Hematopoietic multipotent progenitor cell treated with erythropoietin and hydrocortisone succinate and interleukin-3 and kit ligand, for 8 days (in vitro differentiated cells): ENCODE data around the gene SLC30A2.
A peak's percentile ranks its signal among the peaks of the same experiment; 100 is the strongest.

ENCODE experiments used
- DNase-seq: peaks from one replicate; pipeline ENCODE4 v3.0.0-alpha.2; 2015

Gene SLC30A2

GRCh38 chr1:26020941-26021646 is 24.8 kb downstream of the SLC30A2 start:
- no peak for DNase-seq

GRCh38 chr1:26020330-26020768 is 25.6 kb downstream of the SLC30A2 start:
- DNase-seq, result no peak

GRCh38 chr1:26019641-26020315 is 26.1 kb downstream of the SLC30A2 start:
- no peak for DNase-seq

GRCh38 chr1:26017606-26018005 is 28.3 kb downstream of the SLC30A2 start:
- no peak for DNase-seq

GRCh38 chr1:26016953-26017545 is 28.9 kb downstream of the SLC30A2 start:
- DNase-seq, result no peak

- DNase-seq, result no peak
Measured at GRCh38 chr1:26016258-26016952, 29.5 kb downstream of the SLC30A2 start.

GRCh38 chr1:26015358-26015757 is 30.6 kb downstream of the SLC30A2 start:
- DNase-seq, result no peak

- no peak for DNase-seq
Measured at GRCh38 chr1:26014179-26014578, 31.7 kb downstream of the SLC30A2 start.

GRCh38 chr1:26012864-26013263 is 33.1 kb downstream of the SLC30A2 start:
- DNase-seq, result no peak

- no peak for DNase-seq
Measured at GRCh38 chr1:26010825-26011224, 35.1 kb downstream of the SLC30A2 start.

GRCh38 chr1:26009796-26010447 is 36.0 kb downstream of the SLC30A2 start:
- DNase-seq, result peak; percentile 41

- no peak for DNase-seq
Measured at GRCh38 chr1:26006710-26007109, 39.2 kb downstream of the SLC30A2 start.

- DNase-seq, result no peak
Measured at GRCh38 chr1:26005434-26006105, 40.3 kb downstream of the SLC30A2 start.

GRCh38 chr1:26003756-26004155 is 42.2 kb downstream of the SLC30A2 start:
- no peak for DNase-seq

GRCh38 chr1:26003262-26003661 is 42.7 kb downstream of the SLC30A2 start:
- DNase-seq, result no peak

- DNase-seq, result no peak
Measured at GRCh38 chr1:25999041-25999800, 46.7 kb downstream of the SLC30A2 start.

- peak; percentile 99 for DNase-seq
Measured at GRCh38 chr1:25997828-25998761, 47.8 kb downstream of the SLC30A2 start, which contains the start of gene PAFAH2. PAFAH2 (minus strand) TSS chr1:25998063; CDS start chr1:25990816, 7,247 bp downstream.

GRCh38 chr1:25996966-25997827 is 48.7 kb downstream of the SLC30A2 start:
- DNase-seq, result peak; percentile 66
